CD14-positive monocyte (primary cell): Measurements from ENCODE around the gene RAB10. TPM values are rescaled to one million over a fixed set of nuclear protein-coding genes. Genes with fewer than 3 reads are reported as not detected.
A peak's percentile ranks its signal among the peaks of the same experiment; 100 is the strongest.

ENCODE experiments used
- DNase-seq, 3 donors: peaks; one replicate each; pipeline ENCODE4 v3.0.0-alpha.2; 2011 to 2022
- H2AFZ ChIP-seq: 2 replicates; pipeline ENCODE4 v1.6.0; 2012; ENCODE audit warnings: mild to moderate bottlenecking, low read depth, low read length, inconsistent platforms; ENCODE audit not compliant: insufficient read depth, poor library complexity, severe bottlenecking
- H3K27ac ChIP-seq, 2 donors: 1 replicate in 1 of 2; 2 replicates in 1 of 2; pipeline ENCODE4 v1.5.1; 2012 to 2013; ENCODE audit warnings: low read length in 2 of 2, control low read depth in 1 of 2, inconsistent platforms in 1 of 2, low read depth in 1 of 2, mild to moderate bottlenecking in 1 of 2
- H3K27me3 ChIP-seq, 2 donors: one replicate each; pipeline versions ENCODE4 v1.6.0 to v1.6.1; 2011 to 2013; ENCODE audit warnings: low read length in 2 of 2; ENCODE audit not compliant: control insufficient read depth in 2 of 2, insufficient read depth in 2 of 2
- H3K36me3 ChIP-seq, 2 donors: replicated peaks in 1 of 2; 1 replicate in 1 of 2; 2 replicates in 1 of 2; pipeline versions ENCODE4 v1.5.1 to v1.6.1; 2012 to 2013; ENCODE audit warnings: low read length in 2 of 2, control low read depth in 1 of 2, inconsistent platforms in 1 of 2, mild to moderate bottlenecking in 1 of 2; ENCODE audit not compliant: insufficient read depth in 2 of 2, control insufficient read depth in 1 of 2
- H3K4me1 ChIP-seq, 2 donors: 1 replicate in 1 of 2; 2 replicates in 1 of 2; pipeline versions ENCODE4 v1.5.1 to v1.6.1; 2012 to 2013; ENCODE audit warnings: low read length in 2 of 2, control low read depth in 1 of 2, inconsistent platforms in 1 of 2, mild to moderate bottlenecking in 1 of 2, moderate library complexity in 1 of 2; ENCODE audit not compliant: insufficient read depth in 2 of 2, control insufficient read depth in 1 of 2
- H3K4me2 ChIP-seq: replicated peaks from 2 replicates; pipeline ENCODE3; 2012; ENCODE audit warnings: low read length, moderate library complexity, mild to moderate bottlenecking; ENCODE audit not compliant: poor library complexity, severe bottlenecking; ENCODE audit errors: extremely low read depth
- H3K4me3 ChIP-seq, 3 experiments: fragments of 200-600 bp in 1 of 3; sonication (generic) in 1 of 3; replicated peaks in 1 of 3; 1 replicate in 2 of 3; 2 replicates in 1 of 3; pipeline ENCODE4 v1.5.1; 2011 to 2013; ENCODE audit warnings: low read length in 3 of 3, mild to moderate bottlenecking in 3 of 3, control low read depth in 2 of 3, low read depth in 2 of 3, inconsistent platforms in 1 of 3, moderate library complexity in 1 of 3
- H3K79me2 ChIP-seq: 2 replicates; pipeline ENCODE4 v1.6.0; 2012; ENCODE audit warnings: mild to moderate bottlenecking, control low read depth, inconsistent platforms, low read length, moderate library complexity; ENCODE audit not compliant: insufficient read depth
- H3K9ac ChIP-seq: 2 replicates; pipeline ENCODE4 v1.6.0; 2017; ENCODE audit warnings: low read length, mild to moderate bottlenecking; ENCODE audit not compliant: insufficient read depth, poor library complexity, severe bottlenecking
- H3K9me3 ChIP-seq, 2 donors: replicated peaks in 1 of 2; 1 replicate in 1 of 2; 2 replicates in 1 of 2; pipeline versions ENCODE4 v1.5.1 to v1.6.1; 2012 to 2013; ENCODE audit warnings: low read length in 2 of 2, control low read depth in 1 of 2; ENCODE audit not compliant: control insufficient read depth in 1 of 2, insufficient read depth in 1 of 2
- H4K20me1 ChIP-seq: 2 replicates; pipeline ENCODE4 v1.6.0; 2012; ENCODE audit warnings: mild to moderate bottlenecking, low read length, control low read depth, moderate library complexity; ENCODE audit not compliant: insufficient read depth
- H3K27ac Mint-ChIP-seq, 7 donors: one replicate each; pipeline ENCODE4 v1.8.0; 2020; ENCODE audit warnings: mild to moderate bottlenecking in 7 of 7, mixed read lengths in 7 of 7, moderate library complexity in 6 of 7, inconsistent platforms in 2 of 7
- H3K27me3 Mint-ChIP-seq, 3 donors: one replicate each; pipeline ENCODE4 v1.8.0; 2021 to 2022; ENCODE audit warnings: low read depth in 3 of 3, mild to moderate bottlenecking in 3 of 3, mixed read lengths in 3 of 3, moderate library complexity in 3 of 3, inconsistent platforms in 1 of 3
- H3K36me3 Mint-ChIP-seq, 2 donors: one replicate each; pipeline ENCODE4 v1.8.0; 2020; ENCODE audit warnings: mixed read lengths in 2 of 2, inconsistent platforms in 1 of 2, mild to moderate bottlenecking in 1 of 2
- H3K4me1 Mint-ChIP-seq: one replicate; pipeline ENCODE4 v1.8.0; 2020; ENCODE audit warnings: mild to moderate bottlenecking, mixed read lengths
- H3K4me3 Mint-ChIP-seq, 2 donors: one replicate each; pipeline ENCODE4 v1.8.0; 2020; ENCODE audit warnings: mild to moderate bottlenecking in 2 of 2, mixed read lengths in 2 of 2, moderate library complexity in 1 of 2
- H3K9me3 Mint-ChIP-seq, 7 donors: one replicate each; pipeline ENCODE4 v1.8.0; 2020 to 2022; ENCODE audit warnings: mixed read lengths in 7 of 7, mild to moderate bottlenecking in 6 of 7, moderate library complexity in 6 of 7, inconsistent platforms in 2 of 7
- WGBS: methylation state at CpG from one replicate; pipeline ENCODE4 v1.1.5; 2013; ENCODE audit warnings: missing lambda C conversion rate; ENCODE audit not compliant: insufficient coverage; 5-methylcytosine and 5-hydroxymethylcytosine counted together
- intact Hi-C, 2 donors: fragments of 100-400 bp; cut with micrococcal nuclease; formaldehyde crosslinking; loops; one replicate each; pipeline versions ENCODE4 v1.15.0 to v1.15.1; 2023
- polyA plus RNA-seq, 3 donors: library from polyadenylated mRNA; depleted of rRNA in 1 of 3; unstranded in 2 of 3; stranded (reverse) in 1 of 3; fragments of 300-500 nt in 2 of 3; fragments of >200 nt in 1 of 3; fragmentation: Illumina TruSeq in 2 of 3; gene quantifications; 1 replicate in 2 of 3; 2 replicates in 1 of 3; pipeline ENCODE4 v1.2.3, GENCODE V29; 2012 to 2021
- TF ChIP-seq, protein P1 (sequence below): fragments of 200-600 bp; IDR thresholded peaks from one replicate; pipeline ENCODE4 v1.8.0; 2022; ENCODE audit warnings: antibody characterized with exemption, mild to moderate bottlenecking

The RAB10 gene
- polyA plus RNA-seq, 3 donors: 38.6 to 258 (median 202) TPM

DNA sequence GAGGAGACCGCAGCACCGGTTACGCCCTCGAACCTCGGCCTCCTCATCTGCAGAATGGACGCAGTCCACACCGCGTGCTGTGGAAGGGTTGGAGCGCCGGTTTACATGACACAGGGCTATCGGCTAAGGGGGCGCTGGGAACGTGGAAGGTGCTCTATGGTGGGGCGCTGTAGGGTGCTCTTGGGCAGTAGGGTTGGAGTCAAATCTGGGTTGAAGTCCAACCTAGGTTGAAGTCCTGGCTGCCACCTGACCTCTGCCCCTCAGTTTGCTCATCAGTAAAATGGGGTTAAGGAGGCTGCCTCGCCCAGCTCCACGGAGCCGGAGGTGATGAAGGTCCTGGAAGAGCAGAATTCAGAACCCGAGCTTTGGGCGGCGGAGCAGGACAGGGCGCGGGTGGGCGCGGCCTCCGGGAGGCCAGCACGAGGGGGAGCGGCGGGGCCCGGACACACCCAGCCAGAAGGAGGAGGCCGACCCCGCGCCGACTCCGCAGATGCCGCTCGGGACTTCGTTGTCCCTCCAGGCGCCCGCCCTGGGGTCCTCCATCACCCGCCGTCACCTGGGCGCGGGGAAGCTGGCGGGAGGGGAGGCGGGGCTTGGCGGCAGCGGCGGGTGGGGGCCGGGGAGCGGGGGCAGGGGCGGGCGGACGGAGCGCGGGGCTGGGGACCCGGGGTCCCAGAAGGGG is 138.4 kb downstream of the RAB10 start:
- Mint-ChIP-seq H3K4me3 (peak overlapping the region; percentile 71 to 92), H3K4me1 (peaks cover 13% of the 10 kb centered on the region), H3K9me3 (peaks cover 7 to 17% (median 11%) of the 10 kb centered on the region in 7 donors), H3K36me3 (peaks cover 12 to 15% of the 10 kb centered on the region in 2 donors), H3K27me3 (peaks cover 47 to 70% (median 52%) of the 10 kb centered on the region in 3 donors), H3K27ac (no peak overlapping the region)
- Histone ChIP-seq H3K36me3 (no peaks in the 10 kb centered on the region), H2AFZ (peak overlapping the region; percentile 59), H3K79me2 (no peaks in the 10 kb centered on the region), H3K9me3 (no peaks in the 10 kb centered on the region), H4K20me1 (no peaks in the 10 kb centered on the region), H3K27ac (no peak overlapping the region), H3K9ac (no peak overlapping the region), H3K4me1 (peaks cover 9 to 14% of the 10 kb centered on the region in 2 donors), H3K27me3 (peaks cover 15 to 47% of the 10 kb centered on the region in 2 donors), H3K4me3 (no peak overlapping the region), H3K4me2 (peak overlapping the region; percentile 57)
- DNase-seq: no peak
- 19% methylated on average over 33 of the region's 56 CpGs for WGBS
- TF ChIP-seq, protein P1, sequence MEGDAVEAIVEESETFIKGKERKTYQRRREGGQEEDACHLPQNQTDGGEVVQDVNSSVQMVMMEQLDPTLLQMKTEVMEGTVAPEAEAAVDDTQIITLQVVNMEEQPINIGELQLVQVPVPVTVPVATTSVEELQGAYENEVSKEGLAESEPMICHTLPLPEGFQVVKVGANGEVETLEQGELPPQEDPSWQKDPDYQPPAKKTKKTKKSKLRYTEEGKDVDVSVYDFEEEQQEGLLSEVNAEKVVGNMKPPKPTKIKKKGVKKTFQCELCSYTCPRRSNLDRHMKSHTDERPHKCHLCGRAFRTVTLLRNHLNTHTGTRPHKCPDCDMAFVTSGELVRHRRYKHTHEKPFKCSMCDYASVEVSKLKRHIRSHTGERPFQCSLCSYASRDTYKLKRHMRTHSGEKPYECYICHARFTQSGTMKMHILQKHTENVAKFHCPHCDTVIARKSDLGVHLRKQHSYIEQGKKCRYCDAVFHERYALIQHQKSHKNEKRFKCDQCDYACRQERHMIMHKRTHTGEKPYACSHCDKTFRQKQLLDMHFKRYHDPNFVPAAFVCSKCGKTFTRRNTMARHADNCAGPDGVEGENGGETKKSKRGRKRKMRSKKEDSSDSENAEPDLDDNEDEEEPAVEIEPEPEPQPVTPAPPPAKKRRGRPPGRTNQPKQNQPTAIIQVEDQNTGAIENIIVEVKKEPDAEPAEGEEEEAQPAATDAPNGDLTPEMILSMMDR: no peak
- intact Hi-C loops: no loop called here

GRCh38 chr2:26172871-26173775 is 139.2 kb downstream of the RAB10 start, which contains the start of gene GAREM2:
Gene GAREM2, plus strand, starts transcription at chr2:26173088. Its CDS starts 133 bp downstream, at chr2:26173221.
- H3K9ac ChIP-seq: no peak within 1 kb of the TSS

More at GRCh38 chr2:26172871-26173775, 139.2 kb downstream of the RAB10 start, which contains the start of gene GAREM2:
- WGBS: under 1% methylated on average over 72 of the region's 102 CpGs
- peak within 1 kb of the TSS; percentile 59 for H2AFZ ChIP-seq
- peaks cover 54 to 78% (median 57%) of the 10 kb centered on the region in 3 donors for H3K27me3 Mint-ChIP-seq
- peak in 1 of 3 donors; percentile 7 for DNase-seq
- H3K9me3 Mint-ChIP-seq: peaks cover 7 to 17% (median 11%) of the 10 kb centered on the region in 7 donors
- intact Hi-C loops: no loop called here
- no peaks in the 10 kb centered on the region for H3K79me2 ChIP-seq
- H3K36me3 ChIP-seq: no peaks in the 10 kb centered on the region
- H3K4me3 Mint-ChIP-seq: peak within 1 kb of the TSS; percentile 71 to 92
- H3K27ac Mint-ChIP-seq: no peak within 1 kb of the TSS
- peaks cover 15 to 49% of the 10 kb centered on the region in 2 donors for H3K27me3 ChIP-seq
- H4K20me1 ChIP-seq: no peaks in the 10 kb centered on the region
- TF ChIP-seq, protein P1: no peak
- peaks cover 12 to 15% of the 10 kb centered on the region in 2 donors for H3K36me3 Mint-ChIP-seq
- peaks cover 13% of the 10 kb centered on the region for H3K4me1 Mint-ChIP-seq
- H3K4me1 ChIP-seq: peaks cover 9 to 14% of the 10 kb centered on the region in 2 donors
- H3K9me3 ChIP-seq: no peaks in the 10 kb centered on the region
- peak within 1 kb of the TSS in 1 of 3 experiments; percentile 63 for H3K4me3 ChIP-seq
- peak within 1 kb of the TSS; percentile 74 for H3K4me2 ChIP-seq
- no peak within 1 kb of the TSS for H3K27ac ChIP-seq
